ENCODE measurements around the gene CEP41. TPM values are rescaled to one million over a fixed set of nuclear protein-coding genes. Genes with fewer than 3 reads are reported as not detected.

CEP41 gene
- total and polyA plus RNA-seq, 7 donors = 1.2 to 11.9 (median 7.2) TPM

DNA sequence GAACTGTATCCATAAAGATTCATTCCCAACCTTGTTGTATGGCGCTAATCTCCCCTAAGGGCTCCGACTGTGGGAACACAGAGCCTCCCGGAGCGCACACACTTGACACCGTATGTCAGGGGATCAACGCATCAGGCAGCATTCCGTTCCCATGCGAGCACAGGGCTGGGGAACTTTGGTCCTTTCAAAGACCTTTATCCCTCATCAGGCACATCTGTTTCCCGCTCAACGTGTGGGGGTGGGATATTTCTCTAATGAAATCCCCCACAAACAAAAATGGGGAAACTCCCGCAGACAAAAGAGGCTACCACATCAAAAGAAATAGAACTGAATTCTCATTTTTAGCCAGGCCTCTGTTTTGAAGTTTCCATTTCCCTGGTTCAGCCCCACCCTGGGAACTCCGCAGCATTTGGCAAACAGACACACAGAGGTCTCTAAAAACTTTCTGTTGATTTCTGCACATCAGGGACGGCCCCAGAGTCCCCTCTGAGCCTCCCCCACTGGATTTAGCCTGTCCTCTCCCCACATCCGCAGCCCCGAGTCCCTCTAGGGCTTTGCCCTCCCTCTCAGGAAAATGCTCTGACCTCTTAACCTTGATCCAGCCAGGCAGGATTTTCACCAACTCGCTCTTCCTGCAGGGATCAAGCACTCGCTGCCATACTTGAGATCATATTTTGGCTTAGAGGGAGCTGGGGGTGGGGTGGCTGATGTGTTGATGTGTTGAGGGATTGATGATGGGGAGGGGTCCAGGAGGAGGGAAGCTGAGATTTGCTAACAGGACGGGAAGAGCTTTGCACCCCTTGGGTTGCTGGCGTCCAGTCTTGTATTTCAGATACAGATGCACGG is 89.6 kb downstream of the CEP41 start:
- 64% methylated on average over 20 of the region's 20 CpGs for WGBS, 2 donors
- no peaks in the 10 kb centered on the region for H3K36me3 ChIP-seq
- no peak for DNase-seq
- H3K27me3 ChIP-seq = no peaks in the 10 kb centered on the region
- peaks cover 0 to 16% (median 8%) of the 10 kb centered on the region in 4 donors for H3K4me1 ChIP-seq
- H3K4me3 ChIP-seq = no peak overlapping the region
- H3K9me3 ChIP-seq = no peaks in the 10 kb centered on the region
- intact Hi-C loops (cut with DNase I) = no loop called here
- peak overlapping the region; percentile 50 to 67 (median 64) for H3K27ac ChIP-seq
- TF ChIP-seq EP300 (IDR thresholded peaks at IDR 0.05) (no peak), POLR2A (IDR thresholded peaks at IDR 0.05) (no peak), POLR2AphosphoS5 (IDR thresholded peaks at IDR 0.05) (no peak)
- TF ChIP-seq, protein P1, sequence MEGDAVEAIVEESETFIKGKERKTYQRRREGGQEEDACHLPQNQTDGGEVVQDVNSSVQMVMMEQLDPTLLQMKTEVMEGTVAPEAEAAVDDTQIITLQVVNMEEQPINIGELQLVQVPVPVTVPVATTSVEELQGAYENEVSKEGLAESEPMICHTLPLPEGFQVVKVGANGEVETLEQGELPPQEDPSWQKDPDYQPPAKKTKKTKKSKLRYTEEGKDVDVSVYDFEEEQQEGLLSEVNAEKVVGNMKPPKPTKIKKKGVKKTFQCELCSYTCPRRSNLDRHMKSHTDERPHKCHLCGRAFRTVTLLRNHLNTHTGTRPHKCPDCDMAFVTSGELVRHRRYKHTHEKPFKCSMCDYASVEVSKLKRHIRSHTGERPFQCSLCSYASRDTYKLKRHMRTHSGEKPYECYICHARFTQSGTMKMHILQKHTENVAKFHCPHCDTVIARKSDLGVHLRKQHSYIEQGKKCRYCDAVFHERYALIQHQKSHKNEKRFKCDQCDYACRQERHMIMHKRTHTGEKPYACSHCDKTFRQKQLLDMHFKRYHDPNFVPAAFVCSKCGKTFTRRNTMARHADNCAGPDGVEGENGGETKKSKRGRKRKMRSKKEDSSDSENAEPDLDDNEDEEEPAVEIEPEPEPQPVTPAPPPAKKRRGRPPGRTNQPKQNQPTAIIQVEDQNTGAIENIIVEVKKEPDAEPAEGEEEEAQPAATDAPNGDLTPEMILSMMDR (IDR thresholded peaks at IDR 0.05) = no peak

DNA sequence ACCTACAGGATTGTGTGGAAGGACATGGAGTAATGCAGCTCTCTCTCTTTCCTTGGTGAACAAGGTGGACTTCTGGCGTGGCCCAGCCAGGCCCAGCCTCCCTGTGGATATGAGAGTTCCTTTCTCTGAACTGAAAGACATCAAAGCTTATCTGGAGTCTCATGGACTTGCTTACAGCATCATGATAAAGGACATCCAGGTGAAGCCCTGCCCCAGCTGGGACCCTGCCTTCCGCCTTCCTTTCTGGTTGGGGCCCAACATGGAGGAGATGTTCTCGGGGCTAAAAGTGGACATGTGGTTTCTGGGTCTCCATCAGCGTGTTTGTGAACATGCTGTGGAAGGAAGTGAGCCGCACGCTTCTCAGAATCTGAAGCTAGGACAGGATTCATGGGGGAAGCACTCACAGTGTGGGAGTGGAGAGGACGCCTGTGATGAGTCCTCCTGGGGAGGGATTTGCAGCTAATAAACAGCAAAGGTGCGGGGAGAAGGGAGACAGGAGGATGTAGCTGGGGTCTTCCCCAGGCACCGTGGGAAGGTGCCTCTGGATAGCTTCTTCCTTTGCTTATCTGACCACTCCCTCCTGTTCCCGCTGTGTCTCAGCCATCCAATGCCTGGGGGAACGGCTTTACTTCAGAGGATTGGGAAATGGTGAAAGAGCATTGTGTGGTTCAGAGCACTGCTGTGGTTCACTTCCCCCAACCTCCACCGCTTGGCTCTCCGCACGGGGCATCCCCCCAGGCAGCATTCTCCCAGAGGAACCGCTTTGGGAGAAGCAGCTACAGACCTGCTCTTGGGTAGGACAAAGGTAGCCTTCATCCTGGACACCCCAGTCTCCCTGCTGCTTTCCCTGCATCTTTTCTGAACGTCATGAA is 90.7 kb downstream of the CEP41 start:
- H3K27me3 ChIP-seq = no peaks in the 10 kb centered on the region
- 77 to 79% methylated on average over 16 of the region's 16 CpGs for WGBS, 2 donors
- H3K36me3 ChIP-seq = no peaks in the 10 kb centered on the region
- H3K4me3 ChIP-seq = no peak overlapping the region
- no peaks in the 10 kb centered on the region for H3K9me3 ChIP-seq
- intact Hi-C loops (cut with DNase I) = no loop called here
- H3K27ac ChIP-seq = peak overlapping the region in 1 of 4 donors; percentile 64
- DNase-seq = no peak
- peaks cover 0 to 10% (median 4%) of the 10 kb centered on the region in 4 donors for H3K4me1 ChIP-seq
- TF ChIP-seq POLR2A (IDR thresholded peaks at IDR 0.05) (no peak), POLR2AphosphoS5 (IDR thresholded peaks at IDR 0.05) (no peak), EP300 (IDR thresholded peaks at IDR 0.05) (no peak)
- TF ChIP-seq, protein P1 (IDR thresholded peaks at IDR 0.05) = no peak

DNA sequence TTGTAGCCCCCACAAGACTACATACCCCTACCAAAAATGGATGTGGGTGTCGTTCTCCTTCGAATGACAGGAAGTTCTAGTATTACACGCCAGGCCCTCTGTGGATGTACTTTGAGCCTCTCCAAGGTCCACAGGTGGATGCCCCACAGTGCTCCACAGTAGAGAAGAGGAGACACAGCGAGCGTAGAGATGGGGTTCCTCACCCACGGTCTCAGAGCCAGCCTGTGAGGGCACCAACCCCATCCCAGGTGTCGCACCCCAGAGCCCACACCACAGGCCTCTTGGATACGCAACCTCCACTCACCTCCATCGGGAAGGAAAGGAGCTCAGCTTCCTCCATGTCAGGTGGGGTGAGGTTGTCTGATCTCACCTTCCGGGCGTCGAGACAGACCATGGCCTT is 93.9 kb downstream of the CEP41 start:
- WGBS, 2 donors = 88 to 90% methylated on average over 12 of the region's 12 CpGs
- Histone ChIP-seq H3K27me3 (no peaks in the 10 kb centered on the region), H3K9me3 (no peaks in the 10 kb centered on the region), H3K36me3 (no peaks in the 10 kb centered on the region), H3K4me3 (no peak overlapping the region), H3K27ac (no peak overlapping the region), H3K4me1 (no peaks in the 10 kb centered on the region)
- intact Hi-C loops (cut with DNase I) = no loop called here
- DNase-seq = no peak
- TF ChIP-seq POLR2AphosphoS5 (IDR thresholded peaks at IDR 0.05) = no peak
- no peak for TF ChIP-seq EP300 (IDR thresholded peaks at IDR 0.05)
- TF ChIP-seq POLR2A (IDR thresholded peaks at IDR 0.05) = no peak
- TF ChIP-seq, protein P1 (IDR thresholded peaks at IDR 0.05) = no peak

DNA sequence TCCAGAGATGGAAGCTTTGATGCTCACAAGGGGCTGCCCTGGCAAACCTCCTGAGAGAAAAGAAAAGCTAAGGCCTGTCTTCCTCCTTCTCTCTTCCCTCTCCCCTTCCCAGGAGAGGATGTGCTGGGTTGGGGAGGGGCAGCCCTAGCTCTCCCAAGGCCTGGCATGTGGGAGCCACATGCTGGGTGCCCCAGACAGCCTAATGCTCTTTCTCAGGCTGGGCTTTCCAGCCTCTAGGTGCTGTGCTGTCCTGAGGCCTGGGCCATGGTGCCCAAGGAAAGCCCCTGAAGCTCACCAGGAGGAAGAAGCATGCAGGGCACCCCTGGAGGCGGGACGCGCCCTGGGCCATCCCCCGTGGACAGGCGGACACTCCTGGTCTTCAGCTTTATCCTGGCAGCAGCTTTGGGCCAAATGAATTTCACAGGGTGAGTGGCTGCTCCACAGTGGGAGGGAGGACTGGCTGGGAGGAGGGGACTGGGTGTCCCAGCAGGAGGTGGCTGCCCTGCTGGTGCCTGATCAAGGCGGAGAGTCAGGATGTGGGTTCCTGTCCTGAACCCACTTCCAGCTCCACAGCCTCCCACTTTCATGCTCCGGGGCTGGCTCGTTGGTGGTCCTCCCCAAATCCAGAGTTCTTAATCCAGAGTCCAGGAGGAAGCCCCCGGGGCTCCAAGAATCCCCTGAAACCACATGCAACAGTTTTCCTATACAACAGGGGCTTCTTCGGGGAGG is 94.5 kb downstream of the CEP41 start:
- H3K36me3 ChIP-seq = no peaks in the 10 kb centered on the region
- H3K4me1 ChIP-seq = no peaks in the 10 kb centered on the region
- no peak overlapping the region for H3K4me3 ChIP-seq
- no peak overlapping the region for H3K27ac ChIP-seq
- no peak for DNase-seq
- TF ChIP-seq POLR2AphosphoS5 (IDR thresholded peaks at IDR 0.05) (no peak), EP300 (IDR thresholded peaks at IDR 0.05) (no peak), POLR2A (IDR thresholded peaks at IDR 0.05) (no peak)
- TF ChIP-seq, protein P1 (IDR thresholded peaks at IDR 0.05) = no peak
- H3K9me3 ChIP-seq = no peaks in the 10 kb centered on the region
- 82 to 84% methylated on average over 10 of the region's 10 CpGs for WGBS, 2 donors
- no peaks in the 10 kb centered on the region for H3K27me3 ChIP-seq
- intact Hi-C loops (cut with DNase I) = no loop called here

Measured in sigmoid colon (tissue), 7 donors.